SH-SY5Y (cell line): ENCODE measurements around the gene HNRNPUL2.

ENCODE experiments used
- GATA2 ChIP-seq: IDR thresholded peaks from 2 replicates; pipeline ENCODE4 v1.6.1; 2011; ENCODE audit warnings: mild to moderate bottlenecking, low read depth, low read length
- GATA3 ChIP-seq: IDR thresholded peaks from 2 replicates; pipeline ENCODE4 v1.6.1; 2011; ENCODE audit warnings: low read depth, mild to moderate bottlenecking, low read length, moderate library complexity

GRCh38 chr11:62673196-62673525 lies 54.1 kb downstream of the HNRNPUL2 start:
- TF ChIP-seq GATA2 (no peak), GATA3 (no peak)
